ENCODE results near the gene COL23A1. TPM values are rescaled to one million over a fixed set of nuclear protein-coding genes. Genes with fewer than 3 reads are reported as not detected.

COL23A1 gene
- total and polyA plus RNA-seq, 2 of the 13 experiments (the other 11 are each of a cell fraction or from before 2014, with no cell fraction given) = not detected

GRCh38 chr5:178460174-178460573 lies 130.0 kb downstream of the COL23A1 start (continued):
- no peak for TF ChIP-seq ZNF430 (CRISPR knock-in tag; IDR thresholded peaks at IDR 0.05)
- TF ChIP-seq REPIN1 (CRISPR knock-in tag; IDR thresholded peaks at IDR 0.05; ENCODE audit: borderline replicate concordance, low read depth) = no peak
- TF ChIP-seq GMEB2 (CRISPR knock-in tag; IDR thresholded peaks at IDR 0.05; ENCODE audit: low read depth) = no peak
- TF ChIP-seq NR1H2 (CRISPR knock-in tag; IDR thresholded peaks at IDR 0.05; ENCODE audit: borderline replicate concordance, low read depth) = no peak
- TF ChIP-seq, protein P1, sequence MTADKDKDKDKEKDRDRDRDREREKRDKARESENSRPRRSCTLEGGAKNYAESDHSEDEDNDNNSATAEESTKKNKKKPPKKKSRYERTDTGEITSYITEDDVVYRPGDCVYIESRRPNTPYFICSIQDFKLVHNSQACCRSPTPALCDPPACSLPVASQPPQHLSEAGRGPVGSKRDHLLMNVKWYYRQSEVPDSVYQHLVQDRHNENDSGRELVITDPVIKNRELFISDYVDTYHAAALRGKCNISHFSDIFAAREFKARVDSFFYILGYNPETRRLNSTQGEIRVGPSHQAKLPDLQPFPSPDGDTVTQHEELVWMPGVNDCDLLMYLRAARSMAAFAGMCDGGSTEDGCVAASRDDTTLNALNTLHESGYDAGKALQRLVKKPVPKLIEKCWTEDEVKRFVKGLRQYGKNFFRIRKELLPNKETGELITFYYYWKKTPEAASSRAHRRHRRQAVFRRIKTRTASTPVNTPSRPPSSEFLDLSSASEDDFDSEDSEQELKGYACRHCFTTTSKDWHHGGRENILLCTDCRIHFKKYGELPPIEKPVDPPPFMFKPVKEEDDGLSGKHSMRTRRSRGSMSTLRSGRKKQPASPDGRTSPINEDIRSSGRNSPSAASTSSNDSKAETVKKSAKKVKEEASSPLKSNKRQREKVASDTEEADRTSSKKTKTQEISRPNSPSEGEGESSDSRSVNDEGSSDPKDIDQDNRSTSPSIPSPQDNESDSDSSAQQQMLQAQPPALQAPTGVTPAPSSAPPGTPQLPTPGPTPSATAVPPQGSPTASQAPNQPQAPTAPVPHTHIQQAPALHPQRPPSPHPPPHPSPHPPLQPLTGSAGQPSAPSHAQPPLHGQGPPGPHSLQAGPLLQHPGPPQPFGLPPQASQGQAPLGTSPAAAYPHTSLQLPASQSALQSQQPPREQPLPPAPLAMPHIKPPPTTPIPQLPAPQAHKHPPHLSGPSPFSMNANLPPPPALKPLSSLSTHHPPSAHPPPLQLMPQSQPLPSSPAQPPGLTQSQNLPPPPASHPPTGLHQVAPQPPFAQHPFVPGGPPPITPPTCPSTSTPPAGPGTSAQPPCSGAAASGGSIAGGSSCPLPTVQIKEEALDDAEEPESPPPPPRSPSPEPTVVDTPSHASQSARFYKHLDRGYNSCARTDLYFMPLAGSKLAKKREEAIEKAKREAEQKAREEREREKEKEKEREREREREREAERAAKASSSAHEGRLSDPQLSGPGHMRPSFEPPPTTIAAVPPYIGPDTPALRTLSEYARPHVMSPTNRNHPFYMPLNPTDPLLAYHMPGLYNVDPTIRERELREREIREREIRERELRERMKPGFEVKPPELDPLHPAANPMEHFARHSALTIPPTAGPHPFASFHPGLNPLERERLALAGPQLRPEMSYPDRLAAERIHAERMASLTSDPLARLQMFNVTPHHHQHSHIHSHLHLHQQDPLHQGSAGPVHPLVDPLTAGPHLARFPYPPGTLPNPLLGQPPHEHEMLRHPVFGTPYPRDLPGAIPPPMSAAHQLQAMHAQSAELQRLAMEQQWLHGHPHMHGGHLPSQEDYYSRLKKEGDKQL (CRISPR knock-in tag; IDR thresholded peaks at IDR 0.05; ENCODE audit: low read depth) = no peak

GRCh38 chr5:178458140-178458539 lies 132.1 kb downstream of the COL23A1 start:
- DNase-seq (ENCODE audit: low spot score) (no peak), ATAC-seq (no peak), FAIRE-seq (no peak)
- Histone ChIP-seq H3K36me3 (replicated peaks in 1 of 2; ENCODE audit: control insufficient read depth in 1 of 2, insufficient read depth in 2 of 2, low read length in 2 of 2) (no peaks in the 10 kb centered on the region), H3K9ac (ENCODE audit: insufficient read depth, low read depth, low read length) (no peak overlapping the region), H3K79me2 (ENCODE audit: insufficient read depth, low read length) (no peaks in the 10 kb centered on the region), H3K27ac (ENCODE audit: extremely low read length, insufficient read depth, low read length) (no peak overlapping the region), H3K27me3 (ENCODE audit: control insufficient read depth in 1 of 2, insufficient read depth in 2 of 2, low read length in 2 of 2) (peaks cover 0 to 9% of the 10 kb centered on the region in 2 experiments; a peak in 1 of 5 replicates), H3K4me3 (replicated peaks in 1 of 3; ENCODE audit: insufficient read depth in 1 of 3, low read depth in 2 of 3, low read length in 3 of 3) (no peak overlapping the region), H3K9me3 (ENCODE audit: low read length) (no peaks in the 10 kb centered on the region), H3K4me2 (ENCODE audit: low read depth, low read length) (no peak overlapping the region), H2AFZ (ENCODE audit: low read length) (no peak overlapping the region), H4K20me1 (ENCODE audit: insufficient read depth, low read length) (no peaks in the 10 kb centered on the region; the same call in 1 of the 2 replicates), H3K4me1 (ENCODE audit: insufficient read depth, low read length) (no peaks in the 10 kb centered on the region)
- in situ Hi-C loops (cut with HindIII; ENCODE audit: extremely low pct_ligation_motif_present, low pct_unique_long_range_greater_than_20kb) = no loop called here
- no TSS peak for BruUV-seq (replicated peaks)
- intact Hi-C loops (cut with micrococcal nuclease; ENCODE audit: unreplicated experiment) = no loop called here
- ChIA-PET POLR2A (no interaction called here), CTCF (ENCODE audit: low intra/inter-chr PET ratio, low total read pairs) (no interaction called here)
- WGBS (ENCODE audit: low lambda C conversion rate) = 22% methylated on average over 8 of the region's 8 CpGs
- TF ChIP-seq KAT8 (CRISPR knock-in tag; IDR thresholded peaks at IDR 0.05) = no peak
- TF ChIP-seq NCOA1 (CRISPR knock-in tag; IDR thresholded peaks at IDR 0.05) = no peak
- TF ChIP-seq ZNF788 (CRISPR knock-in tag; IDR thresholded peaks at IDR 0.05; ENCODE audit: borderline replicate concordance) = no peak
- no peak for TF ChIP-seq YEATS4 (CRISPR knock-in tag; IDR thresholded peaks at IDR 0.05; ENCODE audit: borderline replicate concordance)
- TF ChIP-seq ZBED4 (CRISPR knock-in tag; IDR thresholded peaks at IDR 0.05; ENCODE audit: borderline replicate concordance) = no peak
- TF ChIP-seq ZFY (CRISPR knock-in tag; IDR thresholded peaks at IDR 0.05) = no peak
- no peak for TF ChIP-seq ZSCAN21 (CRISPR knock-in tag; IDR thresholded peaks at IDR 0.05; ENCODE audit: borderline replicate concordance)
